ENCODE data around the gene ITPK1.
"Not testable (repeated sequence)": the region's sequence is repeated elsewhere in the genome, so short reads cannot be mapped to it uniquely, and the experiment has no call there.

ITPK1 gene

DNA sequence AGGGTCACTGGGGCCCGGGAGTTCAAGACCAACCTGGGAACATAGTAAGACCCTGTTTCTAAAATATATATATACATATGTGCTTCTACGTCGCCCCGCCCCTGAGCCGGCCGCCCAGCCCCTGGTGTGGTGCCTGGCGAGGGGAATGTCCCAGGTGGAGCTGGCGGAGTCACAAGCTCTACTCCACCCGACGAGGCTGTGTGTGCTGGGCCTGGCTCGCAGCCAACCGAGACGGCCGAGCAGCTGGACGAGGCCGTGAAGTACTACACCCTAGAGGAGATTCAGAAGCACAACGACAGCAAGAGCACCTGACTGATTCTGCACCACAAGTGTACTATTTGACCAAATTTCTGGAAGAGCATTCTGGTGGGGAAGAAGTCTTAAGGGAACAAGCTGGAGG is 22.1 kb upstream of the ITPK1 start:
- TF ChIP-seq CTCF (IDR thresholded peaks at IDR 0.05; ENCODE audit: low read depth, low read length), result no peak
- no peak overlapping the region for H3K4me3 ChIP-seq (ENCODE audit: low read depth, low read length)
- in situ Hi-C loops (cut with HindIII; ENCODE audit: low sequenced_read_pairs), result no loop called here
- no peak for DNase-seq (ENCODE audit: low read depth, low spot score)

DNA sequence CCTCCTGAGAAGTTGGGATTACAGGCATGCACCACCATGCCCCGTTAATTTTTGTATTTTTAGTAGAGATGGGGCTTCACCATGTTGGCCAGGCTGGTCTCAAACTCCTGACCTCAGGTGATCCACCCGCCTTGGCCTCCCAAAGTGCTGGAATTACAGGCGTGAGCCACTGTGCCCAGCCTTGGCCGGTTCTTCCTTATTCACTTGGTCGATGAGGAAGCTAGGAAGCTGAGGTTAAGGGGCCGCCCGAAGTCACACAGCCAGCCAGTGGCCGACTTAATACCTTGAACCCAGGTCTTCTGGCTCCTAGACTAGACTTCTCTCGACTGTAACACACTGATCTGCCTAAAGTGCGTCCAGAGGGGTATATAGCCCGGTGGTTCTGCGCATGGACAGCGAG is 20.8 kb upstream of the ITPK1 start:
- H3K4me3 ChIP-seq (ENCODE audit: low read depth, low read length); in situ Hi-C loops (cut with HindIII; ENCODE audit: low sequenced_read_pairs); DNase-seq (ENCODE audit: low read depth, low spot score): not testable (repeated sequence)

DNA sequence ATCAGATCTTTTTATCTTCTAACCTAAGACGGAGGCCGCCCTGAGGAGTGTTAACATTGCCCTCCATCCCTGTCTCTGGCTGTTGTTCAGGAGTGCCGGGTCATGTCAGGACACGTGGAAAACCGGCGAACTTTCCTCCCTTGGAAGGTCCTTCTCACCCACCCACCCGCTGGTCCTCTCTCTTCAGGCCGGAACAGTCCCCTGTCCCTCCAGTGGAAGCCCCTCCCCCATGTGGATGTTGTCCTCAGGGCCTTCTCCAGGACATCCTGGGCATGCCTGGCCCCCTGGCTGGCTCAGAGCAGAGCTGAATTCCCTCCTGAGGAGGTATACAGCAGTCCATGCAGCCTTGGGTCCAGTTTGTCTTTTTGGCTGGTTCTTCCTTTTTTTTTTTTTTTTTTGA is 20.3 kb upstream of the ITPK1 start:
- TF ChIP-seq CTCF (IDR thresholded peaks at IDR 0.05; ENCODE audit: low read depth, low read length), result no peak
- in situ Hi-C loops (cut with HindIII; ENCODE audit: low sequenced_read_pairs), result no loop called here
- no peak overlapping the region for H3K4me3 ChIP-seq (ENCODE audit: low read depth, low read length)
- DNase-seq (ENCODE audit: low read depth, low spot score), result no peak

GRCh38 chr14:93135399-93135798 is 19.7 kb upstream of the ITPK1 start:
- H3K4me3 ChIP-seq (ENCODE audit: low read depth, low read length), result no peak overlapping the region
- no peak for DNase-seq (ENCODE audit: low read depth, low spot score)
- no peak for TF ChIP-seq CTCF (IDR thresholded peaks at IDR 0.05; ENCODE audit: low read depth, low read length)
- in situ Hi-C loops (cut with HindIII; ENCODE audit: low sequenced_read_pairs), result no loop called here

DNA sequence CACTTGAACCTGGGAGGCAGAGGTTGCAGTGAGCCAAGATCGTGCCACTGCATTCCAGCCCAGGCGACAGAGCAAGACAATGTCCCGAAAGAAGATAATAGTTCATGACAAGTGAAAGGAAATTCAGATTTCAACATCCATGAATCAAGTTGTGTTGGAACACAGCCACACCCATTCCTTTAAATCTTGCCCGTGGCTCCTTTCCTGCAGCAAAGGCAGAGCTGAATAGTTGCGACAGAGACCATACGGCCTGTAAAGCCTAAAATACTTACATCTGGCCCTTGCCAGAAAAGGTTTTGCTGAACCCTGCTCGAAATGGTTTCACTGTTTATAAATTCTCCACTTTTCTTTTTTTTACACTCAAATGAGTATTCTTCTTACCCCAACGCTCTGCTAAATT is 17.7 kb upstream of the ITPK1 start:
- DNase-seq (ENCODE audit: low read depth, low spot score), result no peak
- no peak for TF ChIP-seq CTCF (IDR thresholded peaks at IDR 0.05; ENCODE audit: low read depth, low read length)
- no peak overlapping the region for H3K4me3 ChIP-seq (ENCODE audit: low read depth, low read length)
- in situ Hi-C loops (cut with HindIII; ENCODE audit: low sequenced_read_pairs), result no loop called here

DNA sequence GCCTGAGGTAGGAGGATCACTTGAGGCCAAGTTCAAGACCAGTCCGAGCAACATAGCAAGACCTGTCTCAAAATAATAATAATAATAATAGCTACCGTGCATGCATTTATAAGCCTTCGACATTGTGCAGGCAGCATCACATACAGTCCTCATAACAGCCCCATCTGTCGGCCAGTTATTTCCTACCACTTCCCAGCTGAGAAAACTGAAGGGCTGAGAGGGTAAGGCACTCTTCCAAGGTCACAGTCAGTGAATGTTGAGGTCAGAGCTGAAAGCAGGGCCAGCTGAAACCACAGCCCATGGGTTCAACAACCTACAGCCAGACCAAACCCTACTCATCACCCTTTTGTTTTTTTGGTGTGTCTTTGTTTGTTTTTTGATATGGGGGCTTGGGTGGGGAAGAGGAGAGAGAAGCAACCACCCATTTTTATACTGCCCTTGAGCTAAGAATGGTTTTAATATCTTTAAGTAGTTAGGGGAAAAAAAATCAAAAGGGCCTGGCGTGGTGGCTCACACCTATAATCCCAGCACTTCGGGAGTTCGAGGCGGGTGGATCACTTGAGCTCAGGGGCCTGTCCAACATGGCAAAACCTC is 16.8 kb upstream of the ITPK1 start:
- in situ Hi-C loops (cut with HindIII; ENCODE audit: low sequenced_read_pairs), result no loop called here
- peak; percentile 33 for DNase-seq (ENCODE audit: low read depth, low spot score)
- peak; percentile 67 for TF ChIP-seq CTCF (IDR thresholded peaks at IDR 0.05; ENCODE audit: low read depth, low read length)
- H3K4me3 ChIP-seq (ENCODE audit: low read depth, low read length), result no peak overlapping the region

- in situ Hi-C loops (cut with HindIII; ENCODE audit: low sequenced_read_pairs); H3K4me3 ChIP-seq (ENCODE audit: low read depth, low read length); DNase-seq (ENCODE audit: low read depth, low spot score): not testable (repeated sequence)
Observed at GRCh38 chr14:93131257-93131820, 15.6 kb upstream of the ITPK1 start.
